Lower leg skin (tissue), 4 donors: Measurements from ENCODE around the gene ZBED4. TPM values are rescaled to one million over a fixed set of nuclear protein-coding genes. Genes with fewer than 3 reads are reported as not detected.

ENCODE experiments used
- DNase-seq, 2 donors: peaks; one replicate each; pipeline ENCODE4 v3.0.0-alpha.2; 2019; ENCODE audit warnings: low spot score in 2 of 2
- H3K4me3 ChIP-seq: fragments of 200-600 bp; sonication (generic); 2 replicates; pipeline ENCODE4 v1.5.1; 2017; ENCODE audit warnings: mild to moderate bottlenecking, low read depth; ENCODE audit not compliant: poor library complexity, severe bottlenecking
- CTCF ChIP-seq, 3 donors: fragments of 450-650 bp; IDR thresholded peaks; one replicate each; pipeline ENCODE4 v1.5.1; 2016; ENCODE audit warnings: antibody characterized with exemption in 3 of 3, mild to moderate bottlenecking in 3 of 3, moderate library complexity in 2 of 3
- POLR2A ChIP-seq, 2 donors: fragments of 450-650 bp; IDR thresholded peaks; one replicate each; pipeline ENCODE4 v1.6.1; 2016 to 2017; ENCODE audit warnings: antibody characterized with exemption in 2 of 2, mild to moderate bottlenecking in 1 of 2, moderate library complexity in 1 of 2
- WGBS, 2 donors: methylation state at CpG; one replicate each; pipeline ENCODE4 v1.1.5; 2018; 5-methylcytosine and 5-hydroxymethylcytosine counted together
- intact Hi-C: fragments of 100-400 bp; cut with DNase I; formaldehyde crosslinking; loops from one replicate; pipeline ENCODE4 v1.15.0; 2023; ENCODE audit warnings: low total_unique reads
- total RNA-seq, 4 donors: library from RNA; depleted of rRNA; stranded (reverse); fragments of >200 nt; gene quantifications; one replicate each; pipeline ENCODE4 v1.1.0, GENCODE V29; 2016

The ZBED4 gene, protein sequence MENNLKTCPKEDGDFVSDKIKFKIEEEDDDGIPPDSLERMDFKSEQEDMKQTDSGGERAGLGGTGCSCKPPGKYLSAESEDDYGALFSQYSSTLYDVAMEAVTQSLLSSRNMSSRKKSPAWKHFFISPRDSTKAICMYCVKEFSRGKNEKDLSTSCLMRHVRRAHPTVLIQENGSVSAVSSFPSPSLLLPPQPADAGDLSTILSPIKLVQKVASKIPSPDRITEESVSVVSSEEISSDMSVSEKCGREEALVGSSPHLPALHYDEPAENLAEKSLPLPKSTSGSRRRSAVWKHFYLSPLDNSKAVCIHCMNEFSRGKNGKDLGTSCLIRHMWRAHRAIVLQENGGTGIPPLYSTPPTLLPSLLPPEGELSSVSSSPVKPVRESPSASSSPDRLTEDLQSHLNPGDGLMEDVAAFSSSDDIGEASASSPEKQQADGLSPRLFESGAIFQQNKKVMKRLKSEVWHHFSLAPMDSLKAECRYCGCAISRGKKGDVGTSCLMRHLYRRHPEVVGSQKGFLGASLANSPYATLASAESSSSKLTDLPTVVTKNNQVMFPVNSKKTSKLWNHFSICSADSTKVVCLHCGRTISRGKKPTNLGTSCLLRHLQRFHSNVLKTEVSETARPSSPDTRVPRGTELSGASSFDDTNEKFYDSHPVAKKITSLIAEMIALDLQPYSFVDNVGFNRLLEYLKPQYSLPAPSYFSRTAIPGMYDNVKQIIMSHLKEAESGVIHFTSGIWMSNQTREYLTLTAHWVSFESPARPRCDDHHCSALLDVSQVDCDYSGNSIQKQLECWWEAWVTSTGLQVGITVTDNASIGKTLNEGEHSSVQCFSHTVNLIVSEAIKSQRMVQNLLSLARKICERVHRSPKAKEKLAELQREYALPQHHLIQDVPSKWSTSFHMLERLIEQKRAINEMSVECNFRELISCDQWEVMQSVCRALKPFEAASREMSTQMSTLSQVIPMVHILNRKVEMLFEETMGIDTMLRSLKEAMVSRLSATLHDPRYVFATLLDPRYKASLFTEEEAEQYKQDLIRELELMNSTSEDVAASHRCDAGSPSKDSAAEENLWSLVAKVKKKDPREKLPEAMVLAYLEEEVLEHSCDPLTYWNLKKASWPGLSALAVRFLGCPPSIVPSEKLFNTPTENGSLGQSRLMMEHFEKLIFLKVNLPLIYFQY
- 10 to 100 TPM in 1 of 4 donors, 1 to 10 TPM in 3; 8.6 to 11.6 (median 9.6) TPM for total RNA-seq

GRCh38 chr22:49852898-49853894 is at the start of gene ZBED4:
ZBED4 (plus strand) TSS chr22:49853844; CDS start chr22:49883663, 29,819 bp downstream.
- peak; percentile 93 to 99 for DNase-seq
- intact Hi-C loops = no loop called here
- H3K4me3 ChIP-seq = peak within 1 kb of the TSS; percentile 61
- 0 to 2% methylated on average over 37 to 75 of the region's 127 CpGs for WGBS, 2 donors
- TF ChIP-seq CTCF (IDR thresholded peaks at IDR 0.05) (no peak), POLR2A (IDR thresholded peaks at IDR 0.05) (no peak)

DNA sequence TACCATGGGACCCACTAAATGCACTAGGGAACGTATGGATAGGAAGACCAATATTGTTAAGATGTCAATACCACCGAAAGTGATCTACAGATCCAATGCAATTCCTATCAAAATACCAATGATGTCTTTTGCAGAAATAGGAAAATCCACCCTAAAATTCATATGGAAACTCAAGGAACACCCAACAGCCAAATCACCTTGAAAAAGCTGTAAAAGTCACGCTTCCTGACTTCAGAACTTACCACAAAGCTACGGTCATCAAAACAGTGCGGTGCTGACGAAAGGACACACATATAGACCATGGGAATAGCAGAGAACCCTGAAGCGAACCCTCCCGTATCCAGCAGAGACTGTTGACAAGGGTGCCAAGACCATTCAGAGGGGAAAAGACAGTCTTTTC is 46.5 kb upstream of the ZBED4 start:
- no peak for DNase-seq
- 96 to 98% methylated on average over 8 of the region's 8 CpGs for WGBS, 2 donors
- H3K4me3 ChIP-seq = no peak overlapping the region
- no peak for TF ChIP-seq POLR2A (IDR thresholded peaks at IDR 0.05)
- no peak for TF ChIP-seq CTCF (IDR thresholded peaks at IDR 0.05)
- intact Hi-C loops = no loop called here

DNA sequence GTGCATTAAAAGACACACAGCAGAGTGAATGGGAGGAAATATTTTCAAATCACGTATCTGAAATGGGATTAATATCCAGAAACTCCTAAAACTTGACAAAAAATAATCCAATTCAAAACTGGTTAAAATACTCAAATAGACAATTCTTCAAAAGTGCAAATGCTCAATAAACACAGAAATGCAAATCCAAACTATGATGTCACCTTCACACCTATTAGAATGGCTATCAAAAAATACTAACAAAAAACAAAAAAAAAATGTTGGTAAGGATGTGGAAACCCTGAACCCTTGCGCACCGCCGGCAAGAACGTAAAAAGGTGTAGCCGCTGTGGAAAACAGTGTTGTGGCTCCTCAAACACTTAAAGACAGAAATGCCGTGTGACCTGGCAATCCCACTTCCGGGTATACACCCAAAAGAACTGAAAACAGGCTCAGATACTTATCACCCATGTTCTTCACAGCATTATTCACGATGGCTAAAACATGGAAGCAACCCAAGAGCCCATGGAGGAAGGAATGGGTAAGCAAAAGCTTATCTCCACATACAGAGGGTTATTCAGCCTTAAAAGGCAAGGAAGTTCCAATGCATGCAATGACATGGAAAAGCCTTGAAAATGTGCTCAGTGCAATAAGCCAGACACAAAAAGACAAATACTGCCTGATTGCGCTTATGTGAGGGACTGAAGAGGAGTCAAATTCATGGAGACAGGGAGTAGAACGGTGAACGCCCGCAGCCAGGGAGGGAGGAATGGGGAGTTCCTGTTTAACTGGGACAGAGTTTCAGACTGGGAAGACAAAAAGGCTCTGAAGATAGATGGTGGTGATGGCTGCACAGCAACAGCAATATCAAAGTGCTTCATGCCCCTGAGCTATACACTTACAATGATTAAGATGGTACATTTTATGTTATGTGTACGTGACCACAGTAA is 45.6 kb upstream of the ZBED4 start:
- H3K4me3 ChIP-seq = no peak overlapping the region
- intact Hi-C loops = no loop called here
- DNase-seq = no peak
- TF ChIP-seq POLR2A (IDR thresholded peaks at IDR 0.05) (no peak), CTCF (IDR thresholded peaks at IDR 0.05) (no peak)
- WGBS, 2 donors = 81 to 82% methylated on average over 14 of the region's 14 CpGs

DNA sequence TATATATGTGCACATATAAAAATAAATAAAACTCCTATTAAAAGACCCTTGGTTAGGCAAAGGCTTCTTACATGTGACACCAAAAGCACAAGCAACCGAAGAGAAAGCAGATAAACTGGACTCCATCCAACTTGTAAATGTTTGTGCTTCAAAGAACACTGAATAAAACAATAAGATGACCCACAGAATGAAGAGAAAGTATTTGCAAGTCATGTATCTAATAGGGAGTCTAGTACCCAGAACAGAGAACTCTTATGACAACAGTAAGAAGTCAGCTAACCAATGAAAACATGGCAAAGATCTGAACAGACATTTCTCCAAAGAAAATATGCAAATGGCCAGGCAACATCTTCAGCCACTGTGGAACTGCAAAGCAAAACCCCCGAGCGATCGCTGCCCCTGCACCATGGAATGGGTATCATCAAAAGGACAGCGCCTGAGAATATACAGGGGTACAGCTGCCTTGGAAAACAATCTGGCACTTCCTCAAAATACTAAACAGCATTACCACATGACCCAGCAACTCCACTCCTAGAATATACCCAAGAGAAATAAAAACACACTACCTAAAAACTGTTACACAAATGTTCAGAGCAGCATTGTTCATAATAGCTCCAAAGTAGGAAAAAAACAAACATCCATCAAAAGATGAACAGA is 43.2 kb upstream of the ZBED4 start:
- intact Hi-C loops = no loop called here
- TF ChIP-seq CTCF (IDR thresholded peaks at IDR 0.05) (no peak), POLR2A (IDR thresholded peaks at IDR 0.05) (no peak)
- WGBS, 2 donors = 78 to 80% methylated on average over 5 of the region's 5 CpGs
- no peak for DNase-seq
- H3K4me3 ChIP-seq = no peak overlapping the region
